HG03103 (cell line): ENCODE measurements around the gene SMIM32.

Experiments used
- ATAC-seq: cut with Tn5 transposase; IDR thresholded peaks from one replicate; pipeline ENCODE4 v1.9.1; 2021; ENCODE audit warnings: low read depth; ENCODE audit not compliant: unreplicated experiment

The SMIM32 gene

GRCh38 chr5:136141561-136141960, 51.4 kb downstream of the SMIM32 start:
- peak; percentile 79 for ATAC-seq
